Peyer's patch (tissue), 4 donors: Measurements from ENCODE around the gene PTPRB. TPM values are rescaled to one million over a fixed set of nuclear protein-coding genes. Genes with fewer than 3 reads are reported as not detected.

Experiments used
- DNase-seq, 3 donors: peaks; one replicate each; pipeline ENCODE4 v3.0.0-alpha.2; 2017 to 2019
- H3K27ac ChIP-seq, 4 donors: fragments of 200-600 bp; sonication (generic); one replicate each; pipeline ENCODE4 v1.5.1; 2016 to 2019
- H3K27me3 ChIP-seq, 2 donors: fragments of 200-600 bp; sonication (generic); one replicate each; pipeline ENCODE4 v1.5.1; 2019
- H3K36me3 ChIP-seq, 3 donors: fragments of 200-600 bp; sonication (generic); one replicate each; pipeline ENCODE4 v1.5.1; 2016 to 2019
- H3K4me1 ChIP-seq, 4 donors: fragments of 200-600 bp; sonication (generic); one replicate each; pipeline ENCODE4 v1.5.1; 2016 to 2019
- H3K4me3 ChIP-seq, 4 donors: fragments of 200-600 bp; sonication (generic); 1 replicate in 3 of 4; 2 replicates in 1 of 4; pipeline ENCODE4 v1.5.1; 2016 to 2019; ENCODE audit warnings: mild to moderate bottlenecking in 1 of 4
- H3K9me3 ChIP-seq, 4 donors: fragments of 200-600 bp; sonication (generic); one replicate each; pipeline ENCODE4 v1.5.1; 2016 to 2019; ENCODE audit warnings: mild to moderate bottlenecking in 1 of 4
- CTCF ChIP-seq, 6 experiments: fragments of 450-650 bp in 4 of 6; fragments of 200-600 bp in 2 of 6; sonication (generic) in 1 of 6; IDR thresholded peaks; one replicate each; pipeline ENCODE4 v1.5.1; 2017 to 2019; ENCODE audit warnings: antibody characterized with exemption in 6 of 6, mild to moderate bottlenecking in 3 of 6, moderate library complexity in 1 of 6
- POLR2A ChIP-seq, 2 donors: fragments of 450-650 bp; IDR thresholded peaks; one replicate each; pipeline ENCODE4 v1.5.1; 2017; ENCODE audit warnings: antibody characterized with exemption in 2 of 2, mild to moderate bottlenecking in 2 of 2, moderate library complexity in 2 of 2
- total RNA-seq, 4 donors: library from RNA; depleted of rRNA; stranded (reverse); fragments of >200 nt; gene quantifications; one replicate each; pipeline ENCODE4 v1.1.0, GENCODE V29; 2016

The PTPRB gene
- total RNA-seq, 4 donors from 2014 or later, result 10.5 to 38.8 (median 30.5) TPM

- Histone ChIP-seq H3K4me3 (no peak overlapping the region), H3K36me3 (no peaks in the 10 kb centered on the region), H3K9me3 (no peaks in the 10 kb centered on the region), H3K27me3 (no peaks in the 10 kb centered on the region), H3K27ac (no peak overlapping the region), H3K4me1 (no peaks in the 10 kb centered on the region)
- no peak for DNase-seq
- TF ChIP-seq POLR2A (IDR thresholded peaks at IDR 0.05) (no peak), CTCF (IDR thresholded peaks at IDR 0.05) (no peak)
Observed at GRCh38 chr12:70661466-70662161, 24.4 kb upstream of the PTPRB start.

GRCh38 chr12:70660620-70661219, 23.5 kb upstream of the PTPRB start:
- TF ChIP-seq POLR2A (IDR thresholded peaks at IDR 0.05) (no peak), CTCF (IDR thresholded peaks at IDR 0.05) (no peak)
- Histone ChIP-seq H3K4me3 (no peak overlapping the region), H3K27ac (no peak overlapping the region), H3K9me3 (no peaks in the 10 kb centered on the region), H3K36me3 (no peaks in the 10 kb centered on the region), H3K4me1 (no peaks in the 10 kb centered on the region), H3K27me3 (no peaks in the 10 kb centered on the region)
- no peak for DNase-seq

GRCh38 chr12:70660002-70660604, 22.9 kb upstream of the PTPRB start:
- DNase-seq, result no peak
- Histone ChIP-seq H3K27ac (no peak overlapping the region), H3K27me3 (no peaks in the 10 kb centered on the region), H3K36me3 (no peaks in the 10 kb centered on the region), H3K4me1 (no peaks in the 10 kb centered on the region), H3K9me3 (no peaks in the 10 kb centered on the region), H3K4me3 (no peak overlapping the region)
- TF ChIP-seq POLR2A (IDR thresholded peaks at IDR 0.05) (no peak), CTCF (IDR thresholded peaks at IDR 0.05) (no peak)

- H3K27ac ChIP-seq, result no peak overlapping the region
- no peaks in the 10 kb centered on the region for H3K9me3 ChIP-seq
- DNase-seq, result no peak
- H3K36me3 ChIP-seq, result no peaks in the 10 kb centered on the region
- no peaks in the 10 kb centered on the region for H3K4me1 ChIP-seq
- H3K4me3 ChIP-seq, result no peak overlapping the region
- TF ChIP-seq CTCF (IDR thresholded peaks at IDR 0.05) (no peak), POLR2A (IDR thresholded peaks at IDR 0.05) (no peak)
- no peaks in the 10 kb centered on the region for H3K27me3 ChIP-seq
Observed at GRCh38 chr12:70659077-70659606, 21.9 kb upstream of the PTPRB start.

GRCh38 chr12:70657616-70658286, 20.5 kb upstream of the PTPRB start:
- H3K36me3 ChIP-seq, result no peaks in the 10 kb centered on the region
- no peaks in the 10 kb centered on the region for H3K4me1 ChIP-seq
- H3K27ac ChIP-seq, result no peak overlapping the region
- H3K9me3 ChIP-seq, result no peaks in the 10 kb centered on the region
- no peak overlapping the region for H3K4me3 ChIP-seq
- TF ChIP-seq POLR2A (IDR thresholded peaks at IDR 0.05) (no peak), CTCF (IDR thresholded peaks at IDR 0.05) (no peak)
- no peaks in the 10 kb centered on the region for H3K27me3 ChIP-seq
- no peak for DNase-seq
